GM10266 (cell line): Measurements from ENCODE around the gene MYO18A.

ENCODE experiments used
- DNase-seq: peaks from one replicate; pipeline ENCODE4 v3.0.0; 2012; ENCODE audit errors: extremely low spot score
- TF ChIP-seq, protein P1 (sequence below): IDR thresholded peaks from 2 replicates; pipeline ENCODE4 v1.5.1; 2012; ENCODE audit warnings: mild to moderate bottlenecking, low read depth; ENCODE audit not compliant: control insufficient read depth, insufficient read depth; ENCODE audit errors: missing control alignments

Gene MYO18A

GRCh38 chr17:29042026-29042678, 138.0 kb downstream of the MYO18A start:
- TF ChIP-seq, protein P1, sequence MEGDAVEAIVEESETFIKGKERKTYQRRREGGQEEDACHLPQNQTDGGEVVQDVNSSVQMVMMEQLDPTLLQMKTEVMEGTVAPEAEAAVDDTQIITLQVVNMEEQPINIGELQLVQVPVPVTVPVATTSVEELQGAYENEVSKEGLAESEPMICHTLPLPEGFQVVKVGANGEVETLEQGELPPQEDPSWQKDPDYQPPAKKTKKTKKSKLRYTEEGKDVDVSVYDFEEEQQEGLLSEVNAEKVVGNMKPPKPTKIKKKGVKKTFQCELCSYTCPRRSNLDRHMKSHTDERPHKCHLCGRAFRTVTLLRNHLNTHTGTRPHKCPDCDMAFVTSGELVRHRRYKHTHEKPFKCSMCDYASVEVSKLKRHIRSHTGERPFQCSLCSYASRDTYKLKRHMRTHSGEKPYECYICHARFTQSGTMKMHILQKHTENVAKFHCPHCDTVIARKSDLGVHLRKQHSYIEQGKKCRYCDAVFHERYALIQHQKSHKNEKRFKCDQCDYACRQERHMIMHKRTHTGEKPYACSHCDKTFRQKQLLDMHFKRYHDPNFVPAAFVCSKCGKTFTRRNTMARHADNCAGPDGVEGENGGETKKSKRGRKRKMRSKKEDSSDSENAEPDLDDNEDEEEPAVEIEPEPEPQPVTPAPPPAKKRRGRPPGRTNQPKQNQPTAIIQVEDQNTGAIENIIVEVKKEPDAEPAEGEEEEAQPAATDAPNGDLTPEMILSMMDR = no peak
- no peak for DNase-seq

GRCh38 chr17:29041571-29041970, 138.6 kb downstream of the MYO18A start:
- DNase-seq = no peak

DNA sequence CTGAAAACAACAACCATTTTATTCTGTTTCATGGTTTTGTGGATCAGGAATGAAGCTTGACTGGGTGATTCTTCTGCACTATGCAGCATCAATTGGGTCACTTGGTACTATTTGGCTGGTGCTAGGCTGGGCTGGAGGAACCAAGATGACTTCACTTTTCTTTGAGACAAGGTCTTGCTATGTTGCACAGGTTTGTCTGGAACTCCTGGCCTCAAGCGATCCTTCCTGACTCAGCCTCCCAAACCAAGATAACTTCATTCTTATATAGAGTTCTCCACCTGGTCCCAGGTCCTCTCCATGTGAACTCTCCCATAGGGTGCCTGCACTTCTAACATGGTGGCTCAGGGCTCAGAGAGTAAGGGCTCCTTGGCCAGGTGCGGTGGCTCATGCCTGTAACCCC, 139.1 kb downstream of the MYO18A start:
- DNase-seq = no peak
- TF ChIP-seq, protein P1 = no peak

More at GRCh38 chr17:29041571-29041970, 138.6 kb downstream of the MYO18A start:
- TF ChIP-seq, protein P1 = no peak

DNA sequence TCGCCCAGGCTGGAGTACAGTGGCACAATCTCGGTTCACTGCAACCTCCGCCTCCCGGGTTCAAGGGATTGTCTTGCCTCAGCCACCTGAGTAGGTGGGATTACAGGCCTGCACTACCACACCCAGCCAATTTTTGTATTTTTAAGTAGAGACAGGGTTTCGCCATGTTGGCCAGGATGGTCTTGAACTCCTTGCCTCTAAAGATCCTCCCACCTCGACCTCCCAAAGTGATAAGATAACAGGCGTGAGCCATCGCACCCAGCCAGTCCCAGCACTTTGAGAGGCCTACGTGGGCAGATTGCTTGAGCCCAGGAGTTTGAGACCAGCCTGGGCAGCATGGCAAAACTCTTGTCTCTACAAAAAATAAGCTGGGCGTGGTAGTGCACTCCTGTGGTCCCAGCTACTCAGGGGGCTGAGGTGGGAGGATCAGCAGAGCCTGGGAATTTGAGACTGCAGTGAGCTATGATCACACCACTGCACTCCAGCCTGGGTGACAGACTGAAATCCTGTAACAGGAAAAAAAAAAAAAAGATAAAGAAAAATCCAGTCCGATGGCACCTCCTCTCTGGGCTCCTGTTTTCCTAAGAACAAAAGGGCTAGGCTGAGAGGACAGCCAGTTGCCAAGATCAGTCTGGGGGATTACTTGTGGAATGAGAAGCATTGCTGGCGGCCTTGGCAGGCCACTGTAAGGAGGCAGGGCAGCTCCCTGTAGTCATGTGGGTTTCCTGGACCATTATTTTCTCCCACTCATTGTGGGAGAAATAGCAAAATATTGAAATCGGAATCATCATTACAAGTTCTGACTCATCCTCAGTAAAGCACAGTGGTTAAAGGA, 140.2 kb downstream of the MYO18A start:
- no peak for DNase-seq
- TF ChIP-seq, protein P1 = no peak

DNA sequence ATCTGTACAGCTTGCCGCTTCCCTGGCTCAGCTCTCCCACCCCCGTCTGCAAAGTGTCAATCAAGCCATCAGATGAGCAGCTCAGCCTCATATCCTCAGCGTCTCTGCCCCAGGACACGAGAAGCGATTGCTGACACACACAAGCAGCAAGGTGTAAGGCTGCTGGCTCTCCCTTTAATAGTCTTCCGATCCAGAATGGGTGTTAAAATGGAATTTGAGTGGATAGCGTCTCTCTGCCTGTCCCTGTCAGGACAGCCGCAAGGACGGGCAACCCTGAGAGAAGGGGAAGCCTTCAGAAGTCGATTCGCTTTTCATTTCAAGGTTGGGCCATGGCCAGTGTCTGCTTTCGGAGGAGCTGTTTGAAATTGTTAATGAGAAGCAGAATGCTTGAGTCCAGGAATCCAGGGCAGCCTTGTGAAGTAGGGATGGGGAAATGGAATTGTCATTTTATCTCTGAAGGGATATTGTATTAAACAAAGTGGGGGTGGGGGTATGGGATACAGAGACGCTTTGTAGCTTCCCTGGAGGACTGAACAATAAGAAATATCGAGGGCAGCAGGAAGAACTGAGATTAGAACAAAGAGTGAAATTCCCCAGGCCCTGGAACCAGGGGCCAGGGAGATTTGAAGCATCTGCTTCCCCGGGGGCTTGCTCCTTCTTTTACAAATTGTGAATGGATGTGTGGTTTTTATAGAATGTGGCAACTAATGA, 142.0 kb downstream of the MYO18A start:
- TF ChIP-seq, protein P1 = no peak
- DNase-seq = no peak

- TF ChIP-seq, protein P1 = no peak
- DNase-seq = no peak
These were observed 142.5 kb downstream of the MYO18A start for GRCh38 chr17:29037739-29038084.
